ENCODE results near the gene CAPN1.

Gene CAPN1

GRCh38 chr11:65251476-65251875, 69.7 kb downstream of the CAPN1 start:
- no peak for TF ChIP-seq MAX (IDR thresholded peaks at IDR 0.05)
- no peak for TF ChIP-seq NFIC (IDR thresholded peaks at IDR 0.05)
- TF ChIP-seq YY1 (IDR thresholded peaks at IDR 0.05; ENCODE audit: low read depth): no peak
- TF ChIP-seq CREB1 (IDR thresholded peaks at IDR 0.05; ENCODE audit: low read depth): no peak
- no peak for TF ChIP-seq TCF12 (IDR thresholded peaks at IDR 0.05; ENCODE audit: low read depth)
- no peak for TF ChIP-seq CEBPB (IDR thresholded peaks at IDR 0.05)
- no peak for TF ChIP-seq EP300 (IDR thresholded peaks at IDR 0.05; ENCODE audit: borderline replicate concordance)
- TF ChIP-seq REST (IDR thresholded peaks at IDR 0.05; ENCODE audit: low read depth): no peak
- TF ChIP-seq ZBTB7A (IDR thresholded peaks at IDR 0.05; ENCODE audit: low read depth): no peak
- no peak for TF ChIP-seq EGR1 (IDR thresholded peaks at IDR 0.05)
- no peak for TF ChIP-seq TAF1 (IDR thresholded peaks at IDR 0.05; ENCODE audit: low read depth)
- TF ChIP-seq USF1 (IDR thresholded peaks at IDR 0.05): no peak
- no peak for TF ChIP-seq TEAD4 (IDR thresholded peaks at IDR 0.05)
- no peak for TF ChIP-seq FOXM1 (IDR thresholded peaks at IDR 0.05; ENCODE audit: borderline replicate concordance, low read depth)
- TF ChIP-seq RAD21 (IDR thresholded peaks at IDR 0.05; ENCODE audit: low read depth): no peak

GRCh38 chr11:65254724-65255123, 73.0 kb downstream of the CAPN1 start:
- TF ChIP-seq CREB1 (IDR thresholded peaks at IDR 0.05; ENCODE audit: low read depth): no peak
- no peak for TF ChIP-seq NFIC (IDR thresholded peaks at IDR 0.05)
- TF ChIP-seq YY1 (IDR thresholded peaks at IDR 0.05; ENCODE audit: low read depth): no peak
- TF ChIP-seq CEBPB (IDR thresholded peaks at IDR 0.05): no peak
- TF ChIP-seq FOXM1 (IDR thresholded peaks at IDR 0.05; ENCODE audit: borderline replicate concordance, low read depth): no peak
- no peak for TF ChIP-seq USF1 (IDR thresholded peaks at IDR 0.05)
- no peak for TF ChIP-seq EGR1 (IDR thresholded peaks at IDR 0.05)
- TF ChIP-seq MAX (IDR thresholded peaks at IDR 0.05): no peak
- TF ChIP-seq REST (IDR thresholded peaks at IDR 0.05; ENCODE audit: low read depth): no peak
- TF ChIP-seq TEAD4 (IDR thresholded peaks at IDR 0.05): no peak

GRCh38 chr11:65258988-65259387, 77.3 kb downstream of the CAPN1 start:
- TF ChIP-seq TAF1 (IDR thresholded peaks at IDR 0.05; ENCODE audit: low read depth): no peak
- TF ChIP-seq ZBTB7A (IDR thresholded peaks at IDR 0.05; ENCODE audit: low read depth): no peak
- TF ChIP-seq YY1 (IDR thresholded peaks at IDR 0.05; ENCODE audit: low read depth): no peak
- no peak for TF ChIP-seq RAD21 (IDR thresholded peaks at IDR 0.05; ENCODE audit: low read depth)
- no peak for TF ChIP-seq NFIC (IDR thresholded peaks at IDR 0.05)
- no peak for TF ChIP-seq EGR1 (IDR thresholded peaks at IDR 0.05)
- TF ChIP-seq TEAD4 (IDR thresholded peaks at IDR 0.05): no peak
- TF ChIP-seq USF1 (IDR thresholded peaks at IDR 0.05): no peak
- TF ChIP-seq TCF12 (IDR thresholded peaks at IDR 0.05; ENCODE audit: low read depth): no peak
- TF ChIP-seq FOXM1 (IDR thresholded peaks at IDR 0.05; ENCODE audit: borderline replicate concordance, low read depth): no peak
- TF ChIP-seq CEBPB (IDR thresholded peaks at IDR 0.05): no peak
- no peak for TF ChIP-seq REST (IDR thresholded peaks at IDR 0.05; ENCODE audit: low read depth)

GRCh38 chr11:65260302-65260701, 78.6 kb downstream of the CAPN1 start:
- TF ChIP-seq TCF12 (IDR thresholded peaks at IDR 0.05; ENCODE audit: low read depth) (no peak), USF1 (IDR thresholded peaks at IDR 0.05) (no peak), YY1 (IDR thresholded peaks at IDR 0.05; ENCODE audit: low read depth) (no peak), TAF1 (IDR thresholded peaks at IDR 0.05; ENCODE audit: low read depth) (no peak), NFIC (IDR thresholded peaks at IDR 0.05) (no peak), FOXM1 (IDR thresholded peaks at IDR 0.05; ENCODE audit: borderline replicate concordance, low read depth) (no peak), RAD21 (IDR thresholded peaks at IDR 0.05; ENCODE audit: low read depth) (no peak)

Data from Ishikawa (cell line).